Measurements from ENCODE around the gene DNAH7. TPM values are rescaled to one million over a fixed set of nuclear protein-coding genes. Genes with fewer than 3 reads are reported as not detected.
A peak's percentile ranks its signal among the peaks of the same experiment; 100 is the strongest.

The DNAH7 gene
- total RNA-seq (under 1 TPM in 9 of 10 donors, not detected in 1; 0.10 to 0.74 (median 0.22) TPM), polyA plus RNA-seq (under 1 TPM in 1 of 2 donors, not detected in 1; 0.25 TPM)
- long read RNA-seq, donor 1, result 0 reads
- long read RNA-seq, donor 2, result 0 reads
- long read RNA-seq, donor 3, partial matches to known transcripts, result 0 of 1 reads
- long read RNA-seq, donor 3, other reads (novel, unspliced or antisense), result 1 of 1 reads

GRCh38 chr2:196068271-196069209 is at the start of gene DNAH7:
Gene DNAH7, minus strand, starts transcription at chr2:196068837. Its CDS starts 126 bp downstream, at chr2:196068711.
- ATAC-seq, result peak; percentile 97 to 99 (median 98)
- WGBS, 2 donors, result 1 to 2% methylated on average over 53 of the region's 53 CpGs
- peak in 6 of 9 donors; percentile 17 to 96 (median 90) for TF ChIP-seq CTCF (IDR thresholded peaks at IDR 0.05)
- Histone ChIP-seq H3K9me3 (no peaks in the 10 kb centered on the region), H3K27me3 (no peaks in the 10 kb centered on the region), H3K36me3 (no peaks in the 10 kb centered on the region), H3K4me3 (peak within 1 kb of the TSS; percentile 51 to 92 (median 78)), H3K27ac (peak within 1 kb of the TSS in 8 of 10 donors; percentile 8 to 76 (median 50)), H3K4me1 (peaks cover 0 to 12% (median 7%) of the 10 kb centered on the region in 9 donors)
- DNase-seq, result peak; percentile 89 to 91
- intact Hi-C loops (cut with DNase I), result loop anchor here in 4 of 10 donors (5.0 to 10.0 kb wide), 4 partner anchors 404 to 494 kb away; partner anchors contain the start of gene SLC39A10 (in 1 of the 4)

- Histone ChIP-seq H3K9me3 (no peaks in the 10 kb centered on the region), H3K4me1 (peaks cover 0 to 23% (median 17%) of the 10 kb centered on the region in 9 donors), H3K4me3 (no peak overlapping the region), H3K27ac (no peak overlapping the region), H3K36me3 (no peaks in the 10 kb centered on the region), H3K27me3 (no peaks in the 10 kb centered on the region)
- intact Hi-C loops (cut with DNase I), result no loop called here
- WGBS, 2 donors, result 95 to 96% methylated on average over 4 of the region's 4 CpGs
- no peak for TF ChIP-seq CTCF (IDR thresholded peaks at IDR 0.05)
- ATAC-seq, result no peak
- no peak for DNase-seq
Measured at GRCh38 chr2:196117214-196117705, 48.6 kb upstream of the DNAH7 start.

- WGBS, 2 donors, result 37 to 49% methylated on average over 7 of the region's 7 CpGs
- no peak for DNase-seq
Measured at GRCh38 chr2:196113061-196113974, 44.7 kb upstream of the DNAH7 start.

More at GRCh38 chr2:196113061-196113974, 44.7 kb upstream of the DNAH7 start:
- Histone ChIP-seq H3K27me3 (no peaks in the 10 kb centered on the region), H3K9me3 (no peaks in the 10 kb centered on the region), H3K27ac (peak overlapping the region in 9 of 10 donors; percentile 11 to 76 (median 61)), H3K4me1 (peaks cover 0 to 27% (median 20%) of the 10 kb centered on the region in 9 donors), H3K36me3 (no peaks in the 10 kb centered on the region), H3K4me3 (peak overlapping the region in 4 of 10 donors; percentile 0 to 25 (median 20))
- no peak for TF ChIP-seq CTCF (IDR thresholded peaks at IDR 0.05)
- intact Hi-C loops (cut with DNase I), result no loop called here
- peak in 2 of 8 donors; percentile 39 to 92 for ATAC-seq
